GM19438 (cell line): ENCODE results near the gene PRKCA.
A peak's percentile ranks its signal among the peaks of the same experiment; 100 is the strongest.
"Not testable (repeated sequence)": the region's sequence is repeated elsewhere in the genome, so short reads cannot be mapped to it uniquely, and the experiment has no call there.

Source experiments
- ATAC-seq: cut with Tn5 transposase; IDR thresholded peaks from one replicate; pipeline ENCODE4 v1.9.1; 2021; ENCODE audit warnings: low read depth; ENCODE audit not compliant: unreplicated experiment

The PRKCA gene

GRCh38 chr17:66687570-66688284 is 385.3 kb downstream of the PRKCA start:
- ATAC-seq, result no peak

- no peak for ATAC-seq
Measured at GRCh38 chr17:66689221-66689620, 386.8 kb downstream of the PRKCA start.

DNA sequence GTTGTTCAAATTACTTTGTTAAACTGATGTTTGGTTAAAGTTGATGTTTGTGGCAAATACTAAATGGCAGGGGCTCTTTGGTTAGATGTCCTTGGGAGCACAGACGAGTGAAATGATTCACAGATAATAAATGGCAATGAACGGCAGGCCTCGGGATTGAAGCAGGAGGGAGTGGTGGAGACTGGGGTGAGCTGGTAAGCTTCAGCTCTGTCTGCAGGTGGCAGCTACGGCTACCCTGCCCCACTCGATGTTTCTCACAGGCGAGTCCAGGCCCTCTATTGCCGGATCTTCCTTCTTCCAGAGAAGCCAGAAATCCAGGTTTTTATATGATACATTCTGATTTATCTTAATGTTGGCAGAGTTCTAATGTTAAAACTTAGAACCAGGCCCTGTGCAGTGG is 387.8 kb downstream of the PRKCA start:
- no peak for ATAC-seq

- no peak for ATAC-seq
Measured at GRCh38 chr17:66691644-66692420, 389.4 kb downstream of the PRKCA start.

GRCh38 chr17:66692421-66692690 is 389.9 kb downstream of the PRKCA start:
- no peak for ATAC-seq

DNA sequence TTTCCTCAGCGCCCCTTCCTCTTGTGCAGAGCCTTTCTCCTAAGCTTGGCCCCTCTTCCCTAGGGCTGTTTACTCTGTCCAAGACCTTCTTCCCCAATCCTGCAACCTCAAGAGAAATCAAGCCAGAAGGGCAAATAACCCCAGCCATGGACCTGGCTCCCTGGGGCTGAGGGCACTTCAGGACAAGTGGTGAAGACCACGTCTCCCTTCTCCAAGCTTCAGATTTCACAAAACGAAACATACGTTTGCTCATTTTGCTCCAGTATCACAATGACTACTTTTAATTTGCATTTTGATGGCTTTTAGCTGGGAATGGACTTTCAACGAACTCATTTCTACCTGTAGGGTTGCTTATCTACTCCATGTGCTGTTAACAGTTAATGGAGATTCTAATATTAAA is 392.7 kb downstream of the PRKCA start:
- ATAC-seq, result no peak

DNA sequence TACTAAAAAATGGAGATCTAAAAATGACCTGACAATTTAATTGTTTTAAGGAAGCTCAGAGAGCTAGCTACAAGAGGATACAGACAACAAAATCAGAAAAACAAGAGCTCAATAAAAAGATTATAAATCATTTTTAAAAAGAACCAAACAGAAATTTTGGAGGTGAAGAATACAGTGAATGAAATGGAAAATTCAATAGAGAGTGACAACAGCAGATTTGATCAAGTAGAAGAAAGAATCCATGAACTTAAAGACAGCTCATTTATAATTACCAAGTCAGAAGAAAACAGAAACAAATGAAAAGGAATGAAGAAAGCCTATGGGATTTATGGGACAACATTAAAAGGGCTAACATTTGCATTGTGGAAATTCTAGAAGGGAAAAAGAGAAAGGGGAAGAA is 395.9 kb downstream of the PRKCA start:
- ATAC-seq, result no peak

GRCh38 chr17:66701462-66701861 is 399.0 kb downstream of the PRKCA start:
- ATAC-seq, result no peak

GRCh38 chr17:66702106-66702936 is 399.9 kb downstream of the PRKCA start:
- ATAC-seq, result no peak

- ATAC-seq, result no peak
Measured at GRCh38 chr17:66704858-66705520, 402.6 kb downstream of the PRKCA start.

GRCh38 chr17:66706851-66707450 is 404.5 kb downstream of the PRKCA start:
- ATAC-seq, result no peak

DNA sequence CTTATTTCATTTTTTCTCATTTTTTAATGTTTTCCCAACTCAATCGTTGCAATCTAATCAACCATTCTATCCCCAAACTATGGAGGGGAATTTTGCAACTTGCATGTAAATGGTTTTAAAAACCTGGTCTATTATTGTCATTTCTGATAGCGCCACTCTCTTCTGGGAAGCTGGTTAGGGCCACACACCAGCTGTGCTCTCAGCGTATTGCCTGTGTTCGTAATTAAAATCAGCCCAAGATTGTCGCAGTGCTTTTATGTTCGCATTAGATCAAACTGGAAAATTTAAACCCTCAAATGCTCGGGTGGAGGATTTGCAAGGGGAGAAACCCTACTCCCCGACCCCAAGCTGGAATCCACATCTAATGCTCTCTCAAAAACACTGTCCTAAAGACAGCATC is 409.0 kb downstream of the PRKCA start:
- no peak for ATAC-seq

DNA sequence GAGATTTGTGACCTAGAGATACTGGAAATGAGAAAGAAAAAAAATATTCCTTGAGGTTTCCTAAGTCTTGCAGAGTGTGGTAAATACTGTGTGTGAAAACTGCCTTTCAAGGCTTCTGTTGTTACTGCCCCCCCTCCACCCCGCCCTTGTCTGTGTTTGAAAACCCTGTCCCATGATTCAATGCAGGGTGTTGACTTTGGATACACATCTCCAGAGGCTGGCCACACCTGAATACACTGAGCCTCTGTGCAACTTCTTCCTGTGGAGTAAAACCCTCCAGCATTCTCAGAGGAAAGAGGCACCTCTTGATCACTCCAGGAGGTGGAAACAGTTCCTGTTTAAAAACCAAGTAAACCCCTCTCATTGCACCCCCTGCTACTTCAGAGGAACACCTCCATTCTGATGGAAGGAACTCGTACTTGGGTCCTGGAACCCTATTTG is 409.5 kb downstream of the PRKCA start:
- ATAC-seq, result no peak

DNA sequence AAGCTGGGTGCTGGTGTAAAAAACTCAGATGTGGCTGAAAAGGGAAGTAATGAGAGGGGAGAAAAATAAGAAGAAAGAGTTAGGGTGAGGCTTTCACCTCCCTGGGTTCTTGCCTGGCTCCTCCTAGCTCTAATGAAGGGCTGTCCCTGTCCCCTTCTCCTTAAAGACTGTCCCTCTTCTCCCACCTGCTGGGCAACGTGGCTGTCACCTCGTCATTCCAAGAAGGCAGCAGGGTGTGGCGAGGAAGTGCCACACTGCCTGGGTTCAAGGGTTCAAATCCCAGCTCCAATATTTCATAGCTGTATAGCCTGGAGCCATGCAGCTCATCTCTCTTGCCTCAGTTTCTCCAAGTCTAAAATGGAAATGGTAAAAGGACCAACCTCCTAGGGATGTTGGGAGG is 410.0 kb downstream of the PRKCA start:
- ATAC-seq, result no peak

GRCh38 chr17:66713021-66713532 is 410.7 kb downstream of the PRKCA start:
- ATAC-seq, result not testable (repeated sequence)

GRCh38 chr17:66713533-66714042 is 411.2 kb downstream of the PRKCA start:
- ATAC-seq, result peak; percentile 66

GRCh38 chr17:66714046-66715023 is 411.9 kb downstream of the PRKCA start:
- no peak for ATAC-seq

DNA sequence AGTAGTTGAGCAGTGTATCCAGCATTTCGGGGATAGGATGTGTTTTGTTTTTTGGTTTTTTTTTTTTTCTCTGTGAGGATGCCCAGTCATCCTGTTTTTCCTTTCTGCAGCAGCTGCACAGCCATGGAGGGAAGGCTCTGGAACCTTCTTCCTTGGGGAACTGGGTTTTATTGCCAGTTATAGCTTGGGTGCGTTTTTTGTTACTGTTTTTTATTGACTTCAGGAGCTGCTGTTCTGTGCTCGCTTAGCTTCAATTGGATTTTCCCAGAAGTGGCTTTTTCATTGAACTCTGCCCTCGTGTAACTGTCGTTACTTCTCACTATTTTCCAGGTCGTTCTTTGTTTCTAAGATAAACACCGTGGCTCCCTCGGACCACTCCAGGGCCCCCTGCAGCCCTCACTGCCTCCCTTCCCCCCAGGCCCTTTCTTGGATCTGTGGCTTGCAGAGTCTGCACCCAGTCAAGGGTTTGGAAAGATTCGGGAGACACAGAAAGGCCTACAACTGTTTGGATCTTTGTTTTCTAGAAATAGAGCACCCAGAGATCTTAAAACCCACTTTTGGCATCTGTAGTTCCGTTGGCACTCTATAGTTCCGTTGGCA is 412.8 kb downstream of the PRKCA start:
- no peak for ATAC-seq
